HG03159 (cell line): ENCODE measurements around the gene GLO1.
A peak's percentile ranks its signal among the peaks of the same experiment; 100 is the strongest.

ENCODE experiments used
- ATAC-seq: cut with Tn5 transposase; IDR thresholded peaks from one replicate; pipeline ENCODE4 v1.9.1; 2021; ENCODE audit warnings: mild to moderate bottlenecking, moderate library complexity; ENCODE audit not compliant: unreplicated experiment

Gene GLO1

DNA sequence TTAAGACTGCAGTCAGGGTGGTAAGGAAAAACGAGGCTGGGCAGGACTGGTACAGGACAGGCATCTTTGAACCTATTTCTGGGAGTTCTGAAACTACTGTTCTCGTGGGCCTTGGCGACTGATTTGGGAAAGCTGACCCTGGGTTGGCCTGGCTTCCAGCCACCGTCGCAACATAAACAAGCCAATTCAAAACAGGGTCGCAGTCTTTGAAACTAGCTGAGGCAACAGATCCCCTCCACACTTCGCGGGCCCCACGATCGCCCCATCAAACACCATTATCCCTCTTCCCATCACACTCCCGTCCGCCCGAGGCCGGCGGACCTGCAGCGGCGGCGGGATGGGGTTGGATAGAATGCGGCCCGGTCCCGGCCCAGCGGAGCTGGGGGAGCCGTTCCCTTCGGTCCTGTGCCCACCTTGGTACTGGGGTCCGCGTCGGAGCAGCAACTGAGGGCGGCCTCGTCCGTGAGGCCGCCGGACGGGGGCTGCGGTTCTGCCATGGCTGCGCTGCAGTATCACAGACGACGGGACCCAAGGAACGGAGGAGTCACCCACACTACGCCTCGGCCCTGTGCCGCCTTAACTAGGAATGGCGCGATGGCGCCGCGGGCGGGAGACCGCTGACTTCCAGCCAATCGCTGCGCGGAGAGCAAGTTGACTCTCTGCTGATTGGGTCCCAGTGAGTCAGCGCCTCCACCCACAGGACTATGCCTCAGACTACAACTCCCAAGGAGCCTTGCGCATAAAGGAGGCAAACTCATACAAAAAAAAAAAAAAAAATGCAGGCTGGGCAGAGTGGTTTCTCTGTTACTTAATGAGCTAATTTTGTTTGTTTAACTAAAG is at the start of gene GLO1:
TSS of gene GLO1 (minus strand) at position 588 of the 840 bp plus-strand sequence. CDS start at position 497, 91 bp downstream.
- peak; percentile 100 for ATAC-seq

DNA sequence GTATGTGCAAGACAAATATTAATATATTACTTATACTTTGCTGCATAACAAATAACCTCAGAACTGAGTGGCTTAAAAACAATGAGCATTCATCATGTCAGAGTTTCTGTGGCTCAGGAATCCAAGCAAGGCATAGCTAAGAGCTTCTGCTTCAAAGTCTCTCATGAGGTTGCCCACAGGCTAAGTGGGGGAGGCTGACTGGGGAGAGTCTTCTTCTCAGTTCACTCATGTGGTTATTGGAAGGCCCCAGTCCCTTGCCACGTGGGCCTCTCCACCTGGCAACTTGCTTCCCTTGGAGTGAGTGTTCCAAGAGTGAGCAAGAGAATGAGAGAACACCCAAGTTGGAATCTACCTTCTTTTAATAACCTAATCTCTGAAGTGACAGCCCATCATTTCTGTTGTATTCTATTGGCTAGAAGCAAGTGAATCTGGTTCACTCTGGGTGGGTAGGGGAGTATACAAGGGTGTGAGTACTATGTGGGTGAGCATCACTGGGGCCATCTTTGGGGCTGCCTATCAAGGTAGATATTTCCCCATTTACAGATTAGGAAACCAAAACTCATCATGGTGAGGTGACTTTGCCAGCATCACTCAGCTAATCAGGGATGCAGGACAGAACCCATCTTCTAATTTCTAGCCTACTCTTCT is 48.1 kb upstream of the GLO1 start:
- ATAC-seq: no peak

DNA sequence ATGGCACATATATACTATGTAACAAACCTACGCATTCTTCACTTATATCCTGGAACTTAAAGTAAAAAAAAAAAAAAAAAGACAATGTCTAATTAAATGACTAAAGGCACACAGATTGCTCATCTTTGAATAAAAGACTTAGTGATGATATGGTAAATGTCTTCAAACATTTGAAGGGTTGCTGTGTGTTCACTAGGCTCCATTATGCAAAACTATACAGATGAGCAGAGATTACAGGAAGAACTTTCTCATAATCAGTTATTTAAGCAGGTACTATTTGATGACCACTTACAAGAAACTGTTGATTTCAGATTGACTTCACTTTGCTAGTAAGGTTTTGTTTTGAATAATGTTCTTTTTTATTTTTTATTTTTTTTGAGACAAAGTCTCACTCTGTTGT is 46.5 kb upstream of the GLO1 start:
- no peak for ATAC-seq

DNA sequence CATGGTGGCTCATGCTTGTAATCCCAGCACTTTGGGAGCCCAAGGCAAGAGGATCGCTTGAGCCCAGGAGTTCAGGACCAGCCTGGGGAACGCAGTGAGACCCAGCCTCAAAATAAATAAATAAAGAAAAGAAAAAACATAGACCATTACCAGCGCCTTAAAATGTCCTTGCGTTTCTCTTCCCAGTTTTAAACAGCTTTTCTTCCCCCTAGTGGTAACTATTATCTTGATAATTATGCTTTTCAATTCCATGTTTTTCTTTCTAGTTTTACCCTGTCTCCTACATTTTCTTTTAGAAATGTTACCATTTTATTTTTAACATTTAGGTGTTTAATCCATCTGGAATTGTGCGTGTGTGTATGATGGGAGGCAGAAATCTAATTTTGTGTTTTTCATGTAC is 36.6 kb upstream of the GLO1 start:
- ATAC-seq: no peak

DNA sequence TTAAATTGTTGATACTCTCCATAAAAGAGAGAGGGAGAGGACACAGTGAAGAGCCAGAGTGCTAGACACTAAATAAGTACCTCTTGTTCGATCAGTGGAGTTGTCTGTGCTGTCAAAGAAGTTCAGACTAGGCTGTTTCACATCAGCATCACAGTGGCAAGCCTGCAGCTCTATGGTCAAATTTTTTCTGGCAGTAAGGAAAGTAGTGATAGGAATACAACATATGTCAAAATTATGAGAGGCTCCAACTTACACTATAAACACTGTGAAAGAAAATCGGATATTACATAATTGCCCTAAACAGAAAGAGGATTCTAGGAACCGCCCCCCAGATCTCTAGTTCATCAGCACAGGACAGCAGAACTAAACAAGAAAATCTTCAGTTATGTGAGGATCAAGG is 35.3 kb upstream of the GLO1 start:
- ATAC-seq: no peak

DNA sequence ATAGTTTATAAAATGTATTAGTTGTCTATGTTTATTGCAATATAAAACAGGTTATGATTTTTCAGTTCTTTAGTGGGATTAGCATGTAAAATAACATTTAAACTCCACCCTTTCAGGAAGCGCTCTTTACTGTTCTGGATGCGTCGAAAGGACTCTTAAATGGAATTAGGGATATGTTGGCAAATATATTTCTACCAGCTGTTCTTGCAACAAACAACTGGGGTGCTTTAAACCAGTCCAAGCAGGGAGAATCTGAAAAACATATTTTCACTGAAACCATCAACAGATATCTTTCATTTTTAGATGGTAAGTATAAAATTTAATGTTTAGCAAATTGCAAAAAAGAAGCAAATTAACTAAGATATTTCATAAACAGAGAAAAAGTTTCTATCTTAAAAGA is 34.0 kb upstream of the GLO1 start:
- no peak for ATAC-seq

DNA sequence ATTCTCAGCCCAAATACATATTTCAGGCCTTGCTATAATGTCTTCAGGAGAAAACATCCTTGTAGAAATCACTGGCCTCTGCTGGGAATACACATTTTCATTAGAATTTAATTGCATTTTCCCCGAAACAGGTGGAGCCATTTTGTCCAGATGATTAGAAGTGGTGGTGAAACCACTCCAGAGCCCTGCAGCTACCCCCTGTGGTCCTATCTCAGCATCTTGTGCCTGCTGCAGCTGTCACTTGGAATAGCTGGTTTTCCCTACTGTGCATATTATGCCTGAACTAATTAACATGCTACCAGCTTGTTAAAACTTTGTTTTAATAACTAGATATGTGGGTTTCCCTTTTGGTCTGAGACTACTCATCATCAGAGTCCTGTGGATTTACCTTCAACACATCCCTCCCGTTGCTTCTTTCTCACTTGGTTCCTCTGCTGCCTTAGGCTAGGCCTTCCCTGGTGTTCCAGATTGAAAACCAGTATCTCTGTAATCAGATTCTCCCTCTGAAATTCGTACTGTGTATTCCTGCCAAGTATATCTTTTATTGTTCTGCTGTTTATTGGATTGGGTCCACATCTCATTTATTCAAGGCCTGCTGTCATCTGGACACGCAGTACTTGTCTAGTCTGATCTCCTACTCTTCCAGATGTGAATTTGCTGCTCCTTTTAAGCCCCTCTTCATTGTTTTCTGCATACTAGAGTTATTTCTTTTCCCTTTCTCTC is 27.4 kb upstream of the GLO1 start:
- no peak for ATAC-seq

DNA sequence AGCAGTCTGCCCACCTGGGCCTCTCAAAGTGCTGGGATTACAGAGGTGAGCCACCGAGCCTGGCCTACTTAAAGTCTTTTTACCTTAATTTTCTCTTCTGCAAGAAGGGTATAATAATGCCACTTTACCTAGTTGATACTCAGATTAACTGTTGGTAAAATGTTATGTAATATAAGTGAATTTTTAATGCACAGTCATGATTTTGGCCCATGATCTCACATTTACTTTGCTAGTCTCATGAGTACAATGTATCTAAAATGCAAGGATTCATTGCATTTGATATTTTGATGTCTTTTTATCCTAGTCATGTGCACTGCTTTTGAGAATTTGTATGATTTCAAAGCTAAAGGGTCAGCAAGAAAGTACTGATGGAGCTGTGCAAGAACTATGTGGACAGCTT is 25.3 kb upstream of the GLO1 start:
- ATAC-seq: no peak

DNA sequence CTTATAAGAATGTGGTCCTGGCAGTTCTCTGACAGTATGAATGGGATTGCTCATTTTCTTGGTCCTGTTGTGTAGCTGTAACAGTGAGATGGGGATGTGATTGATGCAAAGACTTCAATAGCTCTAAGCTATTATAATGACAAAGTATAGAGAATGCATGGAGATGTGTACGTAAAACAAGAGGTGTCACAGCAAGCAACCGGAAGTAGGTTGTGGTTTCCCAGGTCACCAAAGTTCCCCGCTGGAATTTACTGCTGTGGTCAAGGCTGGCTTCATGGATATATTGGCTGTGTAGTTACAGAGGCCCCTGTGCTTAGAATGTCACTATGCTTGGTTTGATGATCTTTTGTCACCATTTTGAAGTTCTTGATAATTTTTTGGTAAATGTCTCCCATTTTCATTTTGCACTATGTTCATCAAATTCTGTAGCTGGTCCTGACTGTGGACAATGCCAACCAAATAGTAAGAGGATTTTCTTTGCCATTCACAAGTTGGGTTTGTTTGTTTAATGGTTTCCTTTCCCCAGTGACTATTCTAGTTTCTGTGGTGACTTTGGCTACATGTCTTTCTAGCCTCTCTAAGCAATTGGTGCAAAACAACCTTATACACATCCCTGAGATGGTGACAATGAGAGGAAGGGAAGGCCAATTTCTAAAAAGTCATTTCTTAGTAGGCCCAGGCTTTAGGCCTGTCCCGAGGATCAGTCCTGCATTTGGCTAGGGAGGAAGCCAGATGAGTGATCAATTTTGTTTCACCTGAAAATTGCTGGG is 22.7 kb upstream of the GLO1 start:
- ATAC-seq: peak; percentile 56

DNA sequence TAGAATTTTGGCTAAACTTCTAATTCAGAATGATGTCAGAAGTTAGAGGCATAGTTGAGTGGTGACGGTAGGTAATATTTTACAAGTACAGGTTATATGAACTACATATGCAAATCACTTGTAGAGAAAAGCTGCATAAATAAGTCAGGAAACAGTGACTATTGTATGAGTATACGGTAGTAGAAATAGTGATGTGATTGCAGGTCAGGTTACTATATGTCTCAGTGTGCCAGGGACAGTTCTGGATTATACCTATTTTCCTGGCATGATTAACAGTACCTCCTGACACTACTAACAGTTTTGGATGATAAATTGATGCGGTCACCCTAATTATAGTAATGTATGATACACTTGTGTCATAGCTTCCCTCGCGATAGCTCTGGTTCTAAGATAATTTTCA is 21.4 kb upstream of the GLO1 start:
- no peak for ATAC-seq

DNA sequence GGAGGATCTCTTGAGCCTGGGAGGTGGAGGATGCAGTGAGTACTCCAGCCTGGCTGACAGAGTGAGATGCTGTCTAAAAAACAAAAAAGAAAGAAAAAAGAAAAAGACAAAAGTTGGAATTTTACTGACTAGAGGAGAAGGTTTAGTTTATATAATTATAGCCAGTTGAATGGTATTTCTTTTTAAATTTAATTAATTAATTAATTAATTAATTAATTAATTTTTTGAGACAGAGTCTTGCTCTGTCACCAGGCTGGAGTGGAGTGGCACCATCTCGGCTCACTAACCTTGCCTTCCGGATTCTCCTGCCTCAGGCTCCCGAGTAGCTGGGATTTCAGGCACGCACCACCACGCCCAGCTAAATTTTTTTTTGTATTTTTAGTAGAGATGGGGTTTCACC is 20.8 kb upstream of the GLO1 start:
- no peak for ATAC-seq

DNA sequence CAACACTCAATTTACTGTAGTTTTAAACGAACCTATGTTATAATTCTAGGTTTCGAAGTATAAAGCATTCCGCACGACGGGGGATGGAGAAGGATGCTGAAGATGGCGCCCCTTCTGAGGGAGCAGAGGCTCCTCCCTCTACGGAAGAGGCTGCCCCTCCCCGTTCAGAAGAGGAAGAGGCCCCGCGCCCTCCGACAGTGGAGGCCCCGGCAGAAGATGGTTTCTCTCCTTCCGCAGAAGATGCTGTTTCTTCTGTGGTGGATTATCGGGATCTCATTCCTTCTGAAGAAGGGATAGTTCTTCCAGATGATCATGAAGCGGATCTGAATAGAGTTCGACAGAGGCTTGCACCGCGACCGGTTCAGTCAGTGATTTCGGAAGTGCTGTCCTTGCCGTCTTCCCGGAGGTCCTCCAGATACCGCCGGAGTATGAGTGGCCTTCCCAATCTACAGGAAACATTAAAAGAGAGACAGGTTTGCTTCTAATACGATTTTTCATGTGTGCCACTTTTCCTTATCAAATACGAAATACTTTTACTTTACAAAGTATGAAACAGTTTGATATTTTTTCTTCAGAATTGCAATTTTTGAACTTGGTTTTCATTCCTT is 19.9 kb upstream of the GLO1 start:
- ATAC-seq: no peak

DNA sequence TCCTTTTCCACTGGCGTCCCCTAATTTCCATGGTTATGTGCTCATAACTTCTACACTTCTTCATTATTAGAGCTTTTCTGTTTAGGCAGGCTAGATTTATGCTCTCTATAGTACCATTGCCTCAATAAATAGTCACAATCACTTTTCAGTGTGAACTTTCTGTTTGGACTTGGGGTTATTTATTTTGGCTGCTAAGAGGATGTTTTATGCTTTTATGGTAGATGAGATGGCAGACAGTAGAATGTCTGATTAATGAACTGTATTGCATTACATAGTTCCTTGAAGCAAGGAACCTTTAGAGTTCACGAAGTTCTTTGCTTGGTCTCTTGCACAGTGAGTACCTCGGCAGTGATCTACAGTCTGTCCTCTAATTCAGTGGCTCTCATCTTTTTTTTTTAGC is 19.1 kb upstream of the GLO1 start:
- ATAC-seq: no peak

DNA sequence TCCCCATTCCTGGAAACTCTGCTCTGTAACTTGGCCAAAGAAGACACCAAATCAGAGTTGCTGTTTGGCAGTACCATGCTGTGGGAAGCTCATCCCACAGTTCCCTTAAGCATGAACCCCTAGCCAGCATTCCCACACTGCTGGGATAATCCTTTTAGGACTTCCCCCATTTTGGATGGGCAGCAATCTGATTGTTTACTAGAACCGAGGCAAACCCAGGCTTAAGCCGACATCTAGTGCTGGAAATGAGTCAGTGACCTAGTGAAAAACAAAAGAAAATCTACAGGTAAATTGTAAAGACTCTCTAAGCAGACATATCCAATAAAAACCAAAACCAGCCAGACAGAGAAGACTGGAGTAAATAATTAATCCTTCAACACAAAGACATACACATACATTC is 17.4 kb upstream of the GLO1 start:
- no peak for ATAC-seq

DNA sequence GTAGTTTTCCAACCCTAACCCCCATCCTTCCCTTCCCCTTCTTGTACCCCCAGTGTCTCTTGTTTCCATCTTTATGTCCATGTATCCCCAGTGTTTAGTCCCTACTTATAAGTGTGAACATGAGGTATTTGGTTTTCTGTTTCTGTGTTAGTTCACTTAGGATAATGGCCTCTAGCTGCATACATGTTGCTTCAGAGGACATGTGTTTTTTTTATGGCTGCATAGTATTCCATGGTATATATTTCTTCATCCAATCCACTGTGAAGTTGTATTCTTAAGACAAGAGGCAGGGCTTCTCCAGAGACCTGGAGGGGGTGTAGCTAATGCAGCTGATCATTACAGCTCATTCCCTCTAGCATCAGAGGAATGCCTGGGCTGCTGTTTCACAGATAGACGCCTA is 16.4 kb upstream of the GLO1 start:
- ATAC-seq: no peak

DNA sequence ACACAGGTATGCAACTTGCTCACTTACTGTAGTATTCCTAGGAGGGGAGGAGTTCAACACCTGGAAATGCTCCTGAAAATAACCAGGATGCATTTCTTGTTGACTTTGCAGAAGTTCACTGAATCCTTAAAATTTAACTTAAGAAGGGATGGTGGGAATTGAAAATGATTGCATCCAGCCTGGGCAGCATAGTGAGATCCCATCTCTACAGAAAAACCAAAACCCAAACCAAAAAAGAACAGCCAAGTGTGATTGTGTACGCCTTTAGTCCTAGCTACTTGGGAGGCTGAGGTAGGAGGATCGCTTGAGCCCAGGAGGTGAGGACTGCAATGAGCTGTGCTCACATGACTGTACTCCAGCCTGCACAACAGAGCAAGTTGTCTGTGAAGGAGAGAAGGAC is 13.9 kb upstream of the GLO1 start:
- no peak for ATAC-seq

DNA sequence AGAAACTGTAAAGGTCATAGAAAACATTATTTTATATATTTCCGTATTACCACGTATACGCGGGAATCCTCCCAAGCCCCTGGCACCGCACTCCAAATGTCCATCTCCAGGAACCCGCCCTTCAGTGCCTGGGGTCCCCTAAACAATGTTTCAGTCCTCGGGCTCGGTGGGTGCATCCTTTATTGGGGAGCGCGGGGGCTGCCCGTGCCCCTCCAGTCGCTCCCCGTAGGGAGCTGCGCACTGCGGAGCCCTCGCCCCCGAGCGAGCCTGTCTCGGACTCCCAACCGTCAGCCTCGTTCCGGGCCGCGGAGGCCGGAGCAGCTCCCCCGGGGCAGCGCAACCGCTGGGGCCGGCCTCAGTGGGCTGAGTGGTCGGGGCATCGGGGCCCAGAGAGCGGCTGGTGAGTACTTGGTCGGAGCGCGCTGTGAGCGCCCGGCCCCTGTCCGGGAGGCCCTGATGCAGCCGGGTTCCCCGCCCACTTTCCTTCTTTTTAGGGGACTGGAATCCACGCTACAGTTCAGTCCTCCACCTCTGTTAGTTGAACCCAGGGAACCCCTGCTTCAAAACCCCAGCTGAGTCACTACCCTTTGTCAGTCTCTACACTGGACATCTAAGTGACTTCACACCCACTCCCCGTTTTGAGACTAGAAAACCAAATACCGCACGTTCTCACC is 12.2 kb upstream of the GLO1 start, which contains the start of gene DNAH8:
TSS of gene DNAH8 (plus strand) at position 296 of the 674 bp plus-strand sequence. CDS start 7,499 bp downstream, outside the sequence.
- ATAC-seq: no peak

DNA sequence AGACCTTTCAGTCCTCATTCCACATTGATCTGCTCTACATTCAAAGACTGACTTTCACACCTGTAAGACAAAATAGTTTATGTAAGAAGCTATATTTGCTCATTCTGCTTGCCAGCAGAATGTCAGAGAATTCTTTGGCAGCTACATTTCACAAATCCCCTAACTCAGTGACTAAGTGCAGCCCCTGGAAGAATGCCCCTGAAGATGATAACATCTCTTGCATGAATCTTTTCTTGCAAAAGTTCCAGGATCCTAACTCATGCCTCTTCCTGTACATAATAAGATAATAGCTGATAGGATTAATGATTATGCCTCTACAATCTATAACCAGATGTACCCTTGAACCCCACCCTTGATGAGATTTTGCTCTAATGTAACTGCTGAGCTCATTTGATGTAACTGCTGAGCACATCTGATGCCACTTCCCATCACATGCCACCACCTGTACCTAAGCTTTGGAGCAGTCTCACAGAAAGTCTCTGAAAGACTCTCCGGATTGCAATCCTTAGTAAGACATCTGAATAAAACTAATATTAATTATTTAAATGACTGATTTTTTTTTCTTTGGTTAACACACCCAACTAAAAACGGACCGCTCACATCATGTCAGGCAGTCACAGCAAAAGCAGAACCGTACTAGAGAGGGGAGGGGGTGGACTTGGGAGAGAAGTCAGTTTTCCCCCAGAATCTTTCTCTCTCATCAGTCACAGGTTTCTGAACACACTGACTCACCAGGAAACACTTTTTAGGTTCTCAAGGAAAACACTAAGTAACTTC is 11.5 kb upstream of the GLO1 start:
- no peak for ATAC-seq

DNA sequence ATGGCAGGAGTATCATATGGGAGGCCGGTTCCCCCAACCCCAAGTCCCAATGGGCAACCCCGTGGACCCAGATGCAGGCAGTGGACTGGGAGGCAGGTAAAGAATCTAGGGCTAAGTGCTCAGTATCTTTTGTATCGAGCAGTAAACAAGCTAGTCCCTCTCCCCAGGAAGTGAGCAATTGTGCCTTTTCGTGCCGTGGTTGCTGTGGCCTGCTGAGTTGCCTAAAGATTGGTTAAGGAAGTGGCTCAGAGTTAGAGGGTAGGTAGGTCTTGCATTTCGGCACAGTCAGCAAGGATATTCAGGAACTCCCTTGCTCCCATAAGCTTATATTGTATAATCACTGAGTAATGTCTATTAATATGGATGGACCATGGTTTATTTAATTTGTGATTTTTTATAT is 10.9 kb upstream of the GLO1 start:
- no peak for ATAC-seq
